Body of pancreas (tissue), 4 donors: ENCODE results near the gene PACSIN2. TPM values are rescaled to one million over a fixed set of nuclear protein-coding genes. Genes with fewer than 3 reads are reported as not detected.
A peak's percentile ranks its signal among the peaks of the same experiment; 100 is the strongest.

Experiments
- ATAC-seq: fragments of 150-250 bp; one replicate; pipeline ENCODE4 v1.9.1; 2016
- DNase-seq, 4 donors: peaks; one replicate each; pipeline ENCODE4 v3.0.0-alpha.2; 2019
- H3K27ac ChIP-seq, 4 donors: fragments of 200-600 bp; sonication (generic); 1 replicate in 3 of 4; 2 replicates in 1 of 4; pipeline versions ENCODE4 v1.5.1 to v1.6.1; 2016 to 2019; ENCODE audit warnings: mild to moderate bottlenecking in 1 of 4, mixed read lengths in 1 of 4, moderate library complexity in 1 of 4
- H3K27me3 ChIP-seq, 2 donors: fragments of 200-600 bp; sonication (generic); one replicate each; pipeline ENCODE4 v1.6.0; 2016; ENCODE audit warnings: mild to moderate bottlenecking in 1 of 2
- H3K36me3 ChIP-seq, 2 donors: fragments of 200-600 bp; sonication (generic); replicated peaks in 1 of 2; 2 replicates each; pipeline ENCODE4 v1.5.1; 2016; ENCODE audit warnings: low read depth in 2 of 2; ENCODE audit not compliant: insufficient read depth in 1 of 2
- H3K4me1 ChIP-seq: fragments of 200-600 bp; sonication (generic); one replicate; pipeline ENCODE4 v1.6.0; 2016
- H3K4me3 ChIP-seq, 2 donors: fragments of 200-600 bp; sonication (generic); 1 replicate in 1 of 2; 2 replicates in 1 of 2; pipeline ENCODE4 v1.5.1; 2016 to 2019
- H3K9me3 ChIP-seq, 3 donors: fragments of 200-600 bp; sonication (generic); 1 replicate in 2 of 3; 2 replicates in 1 of 3; pipeline ENCODE4 v1.5.1; 2016
- CTCF ChIP-seq, 7 experiments: fragments of 450-650 bp in 4 of 7; fragments of 200-600 bp in 3 of 7; sonication (generic) in 3 of 7; IDR thresholded peaks; one replicate each; pipeline ENCODE4 v1.5.1; 2016 to 2019; ENCODE audit warnings: antibody characterized with exemption in 7 of 7
- POLR2A ChIP-seq, 3 donors: fragments of 450-650 bp; IDR thresholded peaks; one replicate each; pipeline ENCODE4 v1.6.1; 2016; ENCODE audit warnings: antibody characterized with exemption in 3 of 3, mild to moderate bottlenecking in 2 of 3
- WGBS, 2 donors: methylation state at CpG; one replicate each; pipeline ENCODE4 v1.1.5; 2017; 5-methylcytosine and 5-hydroxymethylcytosine counted together
- intact Hi-C: fragments of 100-400 bp; cut with DNase I; formaldehyde crosslinking; loops from one replicate; pipeline ENCODE4 v1.15.1; 2023
- total RNA-seq, 2 donors: library from RNA; depleted of rRNA; stranded (reverse); fragments of >200 nt; gene quantifications; one replicate each; pipeline ENCODE4 v1.1.0, GENCODE V29; 2016

Gene PACSIN2
- total RNA-seq, 2 donors from 2014 or later = 117 to 118 TPM

GRCh38 chr22:42992092-42992491 lies 22.9 kb downstream of the PACSIN2 start:
- H3K36me3 ChIP-seq = no peaks in the 10 kb centered on the region
- peaks cover 89% of the 10 kb centered on the region for H3K4me1 ChIP-seq
- no peak overlapping the region for H3K4me3 ChIP-seq
- no peak for ATAC-seq
- no peak for TF ChIP-seq POLR2A (IDR thresholded peaks at IDR 0.05)
- TF ChIP-seq CTCF (IDR thresholded peaks at IDR 0.05) = no peak
- intact Hi-C loops = no loop called here
- DNase-seq = no peak
- 97 to 98% methylated on average over 3 of the region's 3 CpGs for WGBS, 2 donors
- H3K9me3 ChIP-seq = no peaks in the 10 kb centered on the region
- no peaks in the 10 kb centered on the region for H3K27me3 ChIP-seq
- H3K27ac ChIP-seq = peak overlapping the region; percentile 36 to 96 (median 94)

- intact Hi-C loops = no loop called here
These were observed 23.8 kb downstream of the PACSIN2 start for GRCh38 chr22:42991010-42991651.

GRCh38 chr22:42990131-42990838 lies 24.7 kb downstream of the PACSIN2 start:
- H3K9me3 ChIP-seq = no peaks in the 10 kb centered on the region
- no peak overlapping the region for H3K4me3 ChIP-seq
- ATAC-seq (no peak), DNase-seq (peak in 2 of 4 donors; percentile 61 to 66)
- TF ChIP-seq CTCF (IDR thresholded peaks at IDR 0.05) (peak in 5 of 7 experiments; percentile 17 to 39 (median 32)), POLR2A (IDR thresholded peaks at IDR 0.05) (no peak)
- WGBS, 2 donors = 59 to 60% methylated on average over 8 to 9 of the region's 9 CpGs
- H3K27ac ChIP-seq = peak overlapping the region; percentile 86 to 96 (median 94)
- H3K27me3 ChIP-seq = no peaks in the 10 kb centered on the region
- peaks cover 84% of the 10 kb centered on the region for H3K4me1 ChIP-seq
- H3K36me3 ChIP-seq = no peaks in the 10 kb centered on the region
- intact Hi-C loops = no loop called here

More at GRCh38 chr22:42991010-42991651, 23.8 kb downstream of the PACSIN2 start:
- H3K27ac ChIP-seq = peak overlapping the region; percentile 86 to 96 (median 94)
- no peaks in the 10 kb centered on the region for H3K9me3 ChIP-seq
- H3K4me1 ChIP-seq = peaks cover 85% of the 10 kb centered on the region
- WGBS, 2 donors = 23 to 34% methylated on average over 5 of the region's 5 CpGs
- H3K4me3 ChIP-seq = no peak overlapping the region
- peak; percentile 66 for ATAC-seq
- DNase-seq = peak; percentile 69 to 83 (median 79)
- TF ChIP-seq POLR2A (IDR thresholded peaks at IDR 0.05) (peak; percentile 29 to 69 (median 57)), CTCF (IDR thresholded peaks at IDR 0.05) (peak in 1 of 7 experiments; percentile 4)
- H3K36me3 ChIP-seq = no peaks in the 10 kb centered on the region
- H3K27me3 ChIP-seq = no peaks in the 10 kb centered on the region

- intact Hi-C loops = no loop called here
- WGBS, 2 donors = 35 to 48% methylated on average over 13 of the region's 13 CpGs
These were observed 28.8 kb downstream of the PACSIN2 start for GRCh38 chr22:42986115-42986514.

More at GRCh38 chr22:42986115-42986514, 28.8 kb downstream of the PACSIN2 start:
- Histone ChIP-seq H3K4me1 (peaks cover 55% of the 10 kb centered on the region), H3K36me3 (no peaks in the 10 kb centered on the region), H3K9me3 (no peaks in the 10 kb centered on the region), H3K4me3 (no peak overlapping the region), H3K27me3 (no peaks in the 10 kb centered on the region), H3K27ac (peak overlapping the region in 2 of 4 donors; percentile 25 to 58)
- ATAC-seq (no peak), DNase-seq (no peak)
- TF ChIP-seq CTCF (IDR thresholded peaks at IDR 0.05) = no peak
- TF ChIP-seq POLR2A (IDR thresholded peaks at IDR 0.05) = no peak
